Islet of Langerhans (tissue), 1 donor: ENCODE results near the gene TP73.
"Not testable (repeated sequence)": the region's sequence is repeated elsewhere in the genome, so short reads cannot be mapped to it uniquely, and the experiment has no call there.

Experiments
- FAIRE-seq: peaks from one replicate; lab custom pipeline; 2011; peaks lifted over from hg19 to GRCh38; lab: Jason Lieb, UNC

TP73 gene

DNA sequence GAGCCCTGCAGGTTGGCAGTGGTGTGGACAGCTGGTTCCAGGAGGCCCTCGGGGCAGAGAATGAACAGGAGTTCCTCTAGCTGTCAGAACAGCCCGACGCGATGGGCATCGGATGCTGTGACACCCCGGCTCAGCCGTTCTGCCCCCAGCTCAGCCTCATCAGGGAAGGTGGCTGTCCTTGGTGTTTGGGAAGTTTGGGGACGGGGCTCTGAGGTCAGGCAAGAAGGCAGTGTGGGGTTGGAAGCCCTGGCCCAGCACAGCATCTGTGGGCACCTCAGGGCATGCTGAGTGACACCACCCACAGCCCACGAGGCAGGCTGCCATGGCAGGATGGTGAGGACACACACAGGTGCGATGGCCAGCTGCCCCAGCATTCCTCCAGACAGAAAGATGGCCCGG, 59.1 kb downstream of the TP73 start:
- FAIRE-seq: no peak

- FAIRE-seq: no peak
Measured at GRCh38 chr1:3711780-3712451, 59.6 kb downstream of the TP73 start.

DNA sequence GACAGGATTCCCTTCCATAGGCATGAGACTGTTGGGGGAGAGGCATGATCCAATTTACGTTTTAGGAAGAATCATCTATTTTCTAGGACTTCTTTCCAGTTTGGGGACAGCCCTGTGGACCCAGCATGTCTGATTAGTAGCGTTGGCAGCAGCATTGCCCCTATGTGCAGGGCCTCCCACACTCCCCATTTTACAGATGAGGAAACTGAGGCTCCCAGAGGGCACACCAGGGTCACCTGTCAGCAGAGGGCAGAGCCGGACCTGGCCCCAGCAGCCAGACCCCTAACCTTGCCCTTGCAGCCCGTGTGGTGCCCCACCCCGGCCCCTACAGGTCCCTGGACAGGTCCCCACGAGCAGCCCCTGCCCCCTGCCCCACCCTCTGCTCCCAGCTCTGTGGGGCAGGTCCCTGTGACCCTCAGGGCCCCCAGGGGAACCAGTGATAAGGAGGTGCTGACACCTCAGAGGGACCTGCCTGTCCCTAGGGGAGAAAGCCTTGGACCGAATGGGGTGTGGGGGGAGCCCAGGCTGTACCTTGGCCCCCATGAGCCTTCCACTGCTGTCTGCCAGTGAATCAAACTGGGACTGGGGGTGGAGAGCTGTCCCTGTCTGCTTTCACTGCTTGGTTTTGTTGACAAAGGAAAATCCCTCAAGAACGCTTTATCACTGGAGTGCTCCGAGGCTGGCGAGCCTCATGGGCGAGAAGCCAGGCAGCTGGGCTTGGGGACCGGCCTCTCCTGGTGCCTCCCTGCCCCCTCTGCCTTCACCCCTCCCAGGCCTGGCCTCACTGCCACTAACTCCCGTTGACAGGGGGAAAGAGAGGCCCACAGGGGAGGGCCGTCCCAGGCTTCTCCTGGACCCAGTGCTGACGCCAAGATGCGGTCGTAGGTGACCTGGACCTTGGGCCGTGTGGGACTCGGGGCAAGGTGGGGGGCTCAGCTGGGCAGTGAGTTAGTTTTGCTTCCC, 60.5 kb downstream of the TP73 start:
- no peak for FAIRE-seq

DNA sequence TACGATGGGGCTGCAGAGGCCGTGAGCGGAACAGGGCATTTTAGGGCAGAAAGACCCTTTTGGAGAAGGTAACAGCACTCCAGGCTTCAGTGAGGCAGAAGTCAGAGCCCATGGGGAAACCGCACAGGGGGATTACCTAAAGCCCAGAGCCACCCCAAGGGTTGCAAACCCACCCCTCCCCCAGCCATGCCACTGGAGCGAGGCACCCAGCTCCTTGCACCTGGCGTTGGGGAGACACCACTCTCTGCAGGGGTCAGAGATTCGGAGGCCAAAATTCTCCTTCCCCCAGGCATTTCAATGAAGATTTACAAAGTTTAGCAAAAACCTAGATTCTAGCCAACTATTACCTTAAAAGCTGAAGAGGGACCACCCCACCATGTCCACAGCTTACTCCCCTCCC, 61.5 kb downstream of the TP73 start:
- FAIRE-seq: no peak

DNA sequence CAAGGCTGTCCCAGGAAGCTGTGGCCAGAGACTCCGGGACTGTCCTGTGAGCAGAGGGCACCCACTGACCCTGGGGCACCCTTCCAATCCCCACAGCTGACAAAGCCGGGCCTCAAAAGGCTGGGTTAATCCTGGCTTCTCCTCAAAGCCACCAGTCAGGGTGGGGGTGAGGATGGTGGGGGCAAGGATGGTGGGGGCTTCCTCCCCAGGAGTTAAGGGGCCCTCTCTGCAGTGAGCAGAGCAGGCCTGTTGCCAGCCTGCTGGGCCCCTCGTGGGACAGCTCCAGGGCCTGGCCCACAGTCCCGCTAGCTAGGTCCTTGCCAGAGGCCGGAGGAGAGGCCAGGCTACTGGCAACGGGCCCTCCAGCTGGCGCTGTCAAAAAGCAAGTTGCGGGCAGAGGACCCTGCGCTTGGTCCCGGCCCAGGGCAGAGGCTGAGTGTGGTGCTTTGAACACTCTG, 62.0 kb downstream of the TP73 start:
- no peak for FAIRE-seq

- FAIRE-seq: no peak
Measured at GRCh38 chr1:3714814-3715213, 62.5 kb downstream of the TP73 start.

DNA sequence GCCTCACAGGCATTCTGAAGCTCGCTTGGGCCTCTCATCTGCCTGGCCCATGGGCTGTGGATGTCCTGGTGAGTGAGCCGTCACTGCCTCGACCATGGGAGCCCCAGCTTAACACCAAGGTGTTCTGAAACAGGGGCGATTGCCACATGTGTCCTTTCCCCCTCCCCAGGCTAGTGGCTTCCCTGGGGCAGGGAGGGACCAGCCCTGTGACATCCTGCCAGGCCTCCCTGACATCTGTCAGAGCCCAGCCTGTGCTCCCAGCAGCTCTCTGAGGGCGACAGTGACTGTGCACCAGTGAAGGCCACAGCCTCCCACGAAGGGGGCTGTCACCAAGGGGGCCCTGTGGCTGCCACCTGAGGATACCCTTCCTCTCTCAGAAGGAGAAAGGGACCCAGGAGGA, 64.0 kb downstream of the TP73 start:
- FAIRE-seq: no peak

GRCh38 chr1:3717041-3717714, 64.9 kb downstream of the TP73 start:
- FAIRE-seq: no peak

DNA sequence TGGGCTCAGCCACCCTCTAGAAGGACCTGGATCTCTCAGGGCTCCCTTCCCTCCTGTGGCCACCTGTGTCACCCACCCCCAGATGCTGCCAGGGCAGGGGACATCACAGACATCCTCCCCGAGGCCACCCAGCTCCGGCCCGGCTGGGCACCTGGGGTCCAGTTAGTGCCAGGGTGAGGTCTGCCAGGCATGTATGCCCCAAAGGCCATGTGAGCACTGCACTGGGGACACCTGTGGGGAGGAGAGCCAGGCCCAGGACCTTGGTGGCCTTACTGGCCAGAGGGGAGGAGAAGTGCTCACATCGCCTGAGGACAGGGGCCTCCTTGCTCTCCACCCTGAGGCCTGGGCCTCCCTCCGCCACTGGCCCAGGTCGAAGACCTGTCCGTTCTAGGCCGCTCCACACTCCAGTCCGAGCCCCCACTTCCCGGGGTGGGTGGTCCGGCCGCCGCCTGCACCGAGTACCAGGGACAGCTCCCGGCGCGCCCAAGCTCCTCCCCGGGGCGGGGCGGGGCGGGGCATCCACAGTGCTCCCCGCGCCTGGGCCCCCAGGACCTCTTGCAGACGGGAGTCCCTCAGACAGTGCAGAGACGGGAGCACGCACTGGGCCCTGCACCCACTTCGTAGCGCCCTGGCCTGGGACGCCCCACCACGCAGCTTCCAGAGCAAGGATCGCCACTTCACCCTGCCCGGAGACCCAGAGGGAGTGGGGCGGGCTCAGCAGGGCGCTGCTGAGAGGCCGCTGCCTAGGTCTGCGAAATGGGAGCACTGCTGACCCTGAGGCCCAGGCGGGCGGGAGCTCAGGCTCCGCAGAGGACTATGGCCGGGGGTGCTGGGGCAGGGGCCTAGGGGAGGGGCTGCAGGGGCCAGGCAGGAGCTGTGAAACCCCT, 65.6 kb downstream of the TP73 start:
- FAIRE-seq: no peak

- FAIRE-seq: no peak
Measured at GRCh38 chr1:3718764-3719163, 66.4 kb downstream of the TP73 start.

DNA sequence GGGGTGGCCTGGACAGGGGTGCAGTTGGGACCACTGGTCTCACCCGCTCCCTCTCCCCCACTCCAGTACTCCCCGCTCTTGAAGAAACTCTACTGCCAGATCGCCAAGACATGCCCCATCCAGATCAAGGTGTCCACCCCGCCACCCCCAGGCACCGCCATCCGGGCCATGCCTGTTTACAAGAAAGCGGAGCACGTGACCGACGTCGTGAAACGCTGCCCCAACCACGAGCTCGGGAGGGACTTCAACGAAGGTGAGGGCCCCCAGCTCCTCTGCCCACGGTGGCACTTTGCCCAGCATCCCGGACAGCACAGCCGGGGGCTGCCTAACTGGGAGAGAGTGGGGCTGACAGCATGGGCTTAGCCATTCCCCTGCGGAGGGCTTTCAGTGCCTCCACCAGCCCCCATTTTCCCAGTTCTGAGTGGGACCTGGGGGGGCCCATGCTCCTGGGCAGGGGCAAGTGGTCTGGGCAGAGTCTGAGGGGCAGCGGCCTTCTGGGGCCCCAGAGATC, 69.7 kb downstream of the TP73 start:
- no peak for FAIRE-seq

GRCh38 chr1:3722846-3723245, 70.5 kb downstream of the TP73 start:
- no peak for FAIRE-seq

DNA sequence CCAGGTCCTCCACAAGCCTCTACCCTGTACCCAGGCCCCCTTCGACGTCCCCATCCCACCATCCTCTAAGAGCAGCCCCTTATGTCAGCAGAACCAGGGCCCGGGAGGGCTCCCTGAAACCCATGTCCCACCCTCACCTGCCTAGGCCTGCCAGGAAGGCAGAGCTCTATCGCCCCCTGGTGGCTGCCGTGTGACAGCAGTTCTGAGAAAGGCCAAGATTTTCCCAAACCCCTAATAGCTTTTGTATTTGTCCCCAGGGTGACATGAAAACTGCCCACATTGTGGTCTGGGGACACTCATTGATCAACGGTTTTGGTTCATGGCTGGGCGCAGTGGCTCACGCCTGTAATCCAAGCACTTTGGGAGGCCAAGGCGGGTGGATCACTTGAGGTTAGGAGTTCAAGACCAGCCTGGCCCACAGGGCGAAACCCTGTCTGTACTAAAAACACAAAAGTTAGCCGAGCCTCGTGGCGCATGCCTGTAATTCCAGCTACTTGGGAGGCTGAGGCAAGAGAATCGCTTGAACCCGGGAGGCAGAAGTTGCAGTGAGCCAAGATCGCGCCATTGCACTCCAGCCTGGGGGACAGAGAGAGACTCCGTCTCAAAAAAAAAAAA, 72.2 kb downstream of the TP73 start:
- not testable (repeated sequence) for FAIRE-seq

DNA sequence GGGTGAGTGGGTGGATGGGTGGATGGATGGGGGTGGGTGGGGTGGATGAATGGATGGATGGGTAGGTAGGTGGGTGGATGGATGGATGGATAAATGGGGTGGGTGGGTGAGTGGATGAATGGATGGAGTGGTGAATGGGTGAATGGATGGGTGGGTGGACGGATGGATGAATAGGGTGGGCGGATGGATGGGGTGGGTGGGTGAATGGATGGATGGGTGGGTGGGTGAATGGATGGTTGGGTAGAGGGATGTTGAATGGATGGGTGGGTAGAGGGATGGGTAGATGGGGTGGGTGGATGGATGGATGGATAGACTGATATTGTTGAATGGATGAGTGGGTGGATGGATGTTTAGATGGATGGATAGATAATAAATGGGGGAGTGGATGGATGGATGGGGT, 73.0 kb downstream of the TP73 start:
- no peak for FAIRE-seq

GRCh38 chr1:3727042-3727824, 74.9 kb downstream of the TP73 start:
- no peak for FAIRE-seq

GRCh38 chr1:3727825-3728776, 75.8 kb downstream of the TP73 start:
- FAIRE-seq: no peak

DNA sequence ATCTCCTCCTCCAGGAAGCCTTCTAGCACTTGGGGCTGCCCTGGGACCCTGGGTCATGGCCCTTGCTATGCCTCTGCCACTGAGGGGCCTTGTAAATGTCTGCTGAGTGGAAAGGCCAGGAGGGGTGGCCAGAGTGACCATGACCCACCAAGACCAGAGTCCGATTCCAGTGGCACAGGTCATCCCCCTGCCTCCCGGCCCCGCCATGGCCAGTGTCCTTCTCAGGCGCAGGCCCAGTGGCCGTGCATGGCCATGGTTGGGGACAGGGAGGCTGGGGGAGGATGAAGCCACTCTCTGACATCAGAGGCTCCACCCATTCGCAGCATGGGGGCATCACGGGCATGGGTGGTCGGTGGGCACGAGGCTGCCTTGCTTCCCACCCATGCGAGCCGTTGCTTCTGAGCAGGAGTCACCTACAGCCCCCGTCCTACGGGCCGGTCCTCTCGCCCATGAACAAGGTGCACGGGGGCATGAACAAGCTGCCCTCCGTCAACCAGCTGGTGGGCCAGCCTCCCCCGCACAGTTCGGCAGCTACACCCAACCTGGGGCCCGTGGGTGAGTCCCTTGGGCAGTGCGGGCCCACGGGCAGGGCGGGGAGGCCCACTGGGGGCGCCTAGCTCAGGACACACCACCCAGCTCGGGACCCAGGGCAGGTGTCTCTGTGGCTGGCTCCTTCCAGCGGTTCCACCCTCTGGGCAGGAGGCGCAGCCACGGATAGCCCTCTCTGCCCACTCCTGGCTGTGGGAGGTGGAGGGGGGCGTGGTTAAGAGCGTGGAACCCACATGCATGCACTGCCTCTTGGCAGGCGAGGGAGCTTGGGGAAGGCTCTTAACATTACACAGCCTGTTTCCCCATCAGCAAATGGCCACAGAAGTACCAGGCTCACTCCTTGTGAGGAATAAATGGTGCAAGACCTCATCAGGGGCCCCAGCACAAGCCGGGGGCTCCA, 77.6 kb downstream of the TP73 start:
- no peak for FAIRE-seq
